Fibroblast of pulmonary artery (primary cell): ENCODE results near the gene GRID2.
A peak's percentile ranks its signal among the peaks of the same experiment; 100 is the strongest.
"Not testable (repeated sequence)": the region's sequence is repeated elsewhere in the genome, so short reads cannot be mapped to it uniquely, and the experiment has no call there.

Source experiments
- DNase-seq: peaks from one replicate; pipeline ENCODE4 v3.0.0-alpha.2; 2010; ENCODE audit warnings: low read depth
- H3K4me3 ChIP-seq: replicated peaks from 2 replicates; pipeline ENCODE4 v1.5.1; 2011; ENCODE audit warnings: low read depth, mild to moderate bottlenecking, control low read depth, low read length, moderate library complexity
- TF ChIP-seq, protein P1 (sequence below): IDR thresholded peaks from 2 replicates; pipeline ENCODE4 v1.5.1; 2011; ENCODE audit warnings: mild to moderate bottlenecking, control low read depth, low read length, inconsistent platforms; ENCODE audit errors: missing control alignments

The GRID2 gene

DNA sequence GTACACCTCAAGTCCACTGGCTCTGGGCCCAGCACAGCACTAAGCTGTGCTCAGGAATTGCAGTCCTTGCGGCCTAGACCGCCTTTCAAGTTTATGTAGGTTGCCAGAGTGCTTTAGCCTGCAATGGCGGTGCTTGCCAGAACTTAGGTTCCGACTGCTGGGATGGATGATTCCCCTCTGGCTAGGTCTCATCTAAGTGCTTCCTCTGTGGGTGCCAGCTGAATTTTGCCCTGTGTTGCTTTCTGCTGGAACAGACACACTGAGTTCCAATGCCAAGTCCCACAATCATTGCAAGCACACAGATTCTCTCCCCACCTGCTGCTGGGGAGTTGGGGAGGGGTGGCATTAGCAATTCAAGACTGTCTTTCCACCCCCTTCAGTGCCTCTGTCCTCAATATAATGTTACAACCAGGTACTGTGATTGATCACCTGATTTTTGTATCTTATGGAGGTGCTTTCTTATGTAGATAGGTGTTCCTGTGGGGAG lies 129.5 kb downstream of the GRID2 start:
- no peak overlapping the region for H3K4me3 ChIP-seq

DNA sequence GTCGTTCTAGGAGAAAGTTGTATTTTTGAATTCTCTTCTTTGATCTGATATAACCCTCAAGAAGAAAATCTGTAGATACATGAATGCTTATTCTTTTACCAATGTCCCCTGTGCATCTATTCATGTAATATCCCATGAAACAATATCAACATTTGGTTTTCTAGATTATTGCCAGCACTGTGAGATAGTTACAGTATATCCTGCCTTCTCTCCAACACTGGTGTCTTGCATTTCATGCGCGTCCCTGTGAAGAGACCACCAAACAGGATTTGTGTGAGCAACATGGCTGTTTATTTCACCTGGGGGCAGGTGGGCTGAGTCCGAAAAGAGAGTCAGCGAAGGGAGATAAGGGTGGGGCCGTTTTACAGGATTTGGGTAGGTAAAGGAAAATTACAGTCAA lies 135.0 kb downstream of the GRID2 start:
- not testable (repeated sequence) for DNase-seq

More for the DNA sequence above, 129.5 kb downstream of the GRID2 start:
- no peak for DNase-seq
- TF ChIP-seq, protein P1, sequence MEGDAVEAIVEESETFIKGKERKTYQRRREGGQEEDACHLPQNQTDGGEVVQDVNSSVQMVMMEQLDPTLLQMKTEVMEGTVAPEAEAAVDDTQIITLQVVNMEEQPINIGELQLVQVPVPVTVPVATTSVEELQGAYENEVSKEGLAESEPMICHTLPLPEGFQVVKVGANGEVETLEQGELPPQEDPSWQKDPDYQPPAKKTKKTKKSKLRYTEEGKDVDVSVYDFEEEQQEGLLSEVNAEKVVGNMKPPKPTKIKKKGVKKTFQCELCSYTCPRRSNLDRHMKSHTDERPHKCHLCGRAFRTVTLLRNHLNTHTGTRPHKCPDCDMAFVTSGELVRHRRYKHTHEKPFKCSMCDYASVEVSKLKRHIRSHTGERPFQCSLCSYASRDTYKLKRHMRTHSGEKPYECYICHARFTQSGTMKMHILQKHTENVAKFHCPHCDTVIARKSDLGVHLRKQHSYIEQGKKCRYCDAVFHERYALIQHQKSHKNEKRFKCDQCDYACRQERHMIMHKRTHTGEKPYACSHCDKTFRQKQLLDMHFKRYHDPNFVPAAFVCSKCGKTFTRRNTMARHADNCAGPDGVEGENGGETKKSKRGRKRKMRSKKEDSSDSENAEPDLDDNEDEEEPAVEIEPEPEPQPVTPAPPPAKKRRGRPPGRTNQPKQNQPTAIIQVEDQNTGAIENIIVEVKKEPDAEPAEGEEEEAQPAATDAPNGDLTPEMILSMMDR = no peak

DNA sequence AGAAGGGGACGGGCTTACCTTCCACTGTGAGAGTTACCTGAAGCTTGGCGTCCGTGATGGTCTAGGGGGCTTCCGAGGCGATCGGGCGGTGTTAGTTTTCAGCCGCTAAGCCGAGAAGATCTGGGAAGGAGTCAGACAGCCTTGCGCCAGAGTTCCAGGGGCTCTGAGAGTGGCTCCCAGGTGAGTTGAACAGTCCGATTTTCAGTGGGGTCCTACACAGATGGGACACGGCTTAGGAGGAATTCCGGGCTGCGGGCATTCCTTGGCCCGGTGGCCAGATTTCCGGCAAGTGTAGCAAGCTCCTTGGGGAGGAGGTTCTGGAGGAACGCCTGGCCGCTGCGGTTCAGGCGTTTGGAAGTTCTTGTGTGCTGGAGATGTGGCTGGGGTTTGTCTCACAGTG lies 138.4 kb downstream of the GRID2 start:
- not testable (repeated sequence) for H3K4me3 ChIP-seq

More for the DNA sequence above, 135.0 kb downstream of the GRID2 start:
- not testable (repeated sequence) for H3K4me3 ChIP-seq

DNA sequence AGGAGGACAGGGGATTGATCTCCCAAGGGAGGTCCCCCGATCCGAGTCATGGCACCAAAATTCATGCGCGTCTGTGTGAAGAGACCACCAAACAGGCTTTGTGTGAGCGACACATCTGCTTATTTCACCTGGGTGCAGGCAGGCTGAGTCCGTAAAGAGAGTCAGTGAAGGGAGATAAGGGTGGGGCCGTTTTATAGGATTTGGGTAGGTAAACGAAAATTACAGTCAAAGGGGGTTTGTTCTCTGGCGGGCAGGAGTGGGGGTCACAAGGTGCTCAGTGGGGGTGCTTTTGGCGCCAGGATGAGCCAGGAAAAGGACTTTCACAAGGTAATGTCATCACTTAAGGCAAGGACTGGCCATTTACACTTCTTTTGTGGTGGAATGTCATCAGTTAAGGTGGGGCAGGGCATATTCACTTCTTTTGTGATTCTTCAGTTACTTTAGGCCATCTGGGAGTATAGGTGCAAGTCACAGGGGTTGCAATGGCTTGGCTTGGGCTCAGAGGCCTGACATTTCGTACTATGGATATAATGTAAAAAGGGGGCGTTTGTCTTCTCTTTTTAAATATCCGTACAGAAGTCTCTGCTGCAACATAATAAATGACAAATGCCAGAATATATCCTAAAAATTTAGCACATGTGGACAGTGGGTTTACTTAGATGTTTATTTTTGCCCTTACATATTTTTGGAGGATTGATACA lies 140.5 kb downstream of the GRID2 start:
- H3K4me3 ChIP-seq, DNase-seq: not testable (repeated sequence)

More for the DNA sequence above, 138.4 kb downstream of the GRID2 start:
- DNase-seq = not testable (repeated sequence)

DNA sequence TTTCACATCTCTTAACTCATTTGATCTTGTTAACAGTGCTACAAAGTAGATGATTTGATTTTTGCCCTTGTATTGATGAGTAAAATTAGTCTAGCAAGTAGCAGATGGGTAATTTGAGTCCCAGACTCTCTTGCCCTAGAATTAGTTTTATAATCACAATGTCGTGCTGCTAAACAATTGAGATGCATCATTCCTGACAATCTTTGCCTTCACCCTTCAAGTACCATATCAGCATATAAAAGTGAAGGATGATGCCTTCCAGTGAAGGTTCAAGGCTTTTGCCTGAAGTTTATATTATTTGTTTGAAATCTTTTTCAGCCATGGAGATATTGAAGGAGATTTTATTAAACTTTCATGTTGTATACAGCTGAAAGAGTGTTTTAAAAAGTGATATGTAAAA lies 141.4 kb downstream of the GRID2 start:
- TF ChIP-seq, protein P1 = no peak
- no peak overlapping the region for H3K4me3 ChIP-seq
- DNase-seq = no peak

DNA sequence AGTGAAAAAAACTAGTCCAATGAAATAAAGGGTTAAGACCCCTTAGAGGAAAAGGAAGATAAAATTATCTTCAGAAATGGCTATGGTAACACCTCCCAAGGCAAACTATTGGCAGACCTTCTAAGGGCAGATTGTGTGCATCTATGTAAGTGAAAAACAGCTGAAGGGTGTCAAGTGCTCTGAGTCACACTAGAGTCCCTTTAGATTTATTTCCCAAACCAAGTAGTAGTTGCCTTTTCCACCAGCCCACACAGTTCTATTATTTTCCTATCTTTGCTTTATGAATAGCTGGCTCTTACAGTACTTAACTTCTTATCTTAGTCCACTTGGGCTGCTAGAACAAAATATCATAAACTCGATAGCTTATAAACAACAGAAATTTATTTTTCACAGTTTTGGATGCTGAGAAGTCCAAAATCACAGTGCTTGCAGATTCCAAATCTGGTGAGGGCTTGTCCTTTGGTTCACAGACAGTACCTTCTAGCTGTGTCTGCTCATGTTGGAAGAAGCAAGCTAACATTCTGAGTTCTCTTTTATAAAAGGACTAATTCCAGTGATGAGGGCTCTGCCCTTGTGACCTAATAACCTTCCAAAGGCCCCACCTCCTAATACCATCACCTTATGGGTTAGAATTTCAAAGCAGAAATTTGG lies 143.6 kb downstream of the GRID2 start:
- H3K4me3 ChIP-seq = no peak overlapping the region
- DNase-seq = peak; percentile 31
- TF ChIP-seq, protein P1 = no peak

DNA sequence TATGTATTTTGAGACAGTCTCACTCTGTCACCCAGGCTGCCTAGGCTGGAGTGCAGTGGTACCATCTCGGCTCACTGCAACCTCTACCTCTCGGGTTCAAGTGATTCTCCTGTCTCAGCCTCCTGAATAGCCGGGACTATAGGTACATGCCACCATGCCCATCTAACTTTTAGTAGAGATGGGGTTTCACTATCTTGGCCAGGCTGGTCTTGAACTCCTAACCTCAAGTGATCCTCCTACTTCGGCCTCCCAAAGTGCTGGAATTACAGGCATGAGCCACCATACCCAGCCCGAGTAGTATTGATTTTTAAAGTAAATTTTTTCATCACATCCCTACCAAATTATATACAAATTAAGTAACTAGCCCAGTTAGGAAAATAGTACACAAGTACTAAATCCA lies 144.4 kb downstream of the GRID2 start:
- not testable (repeated sequence) for DNase-seq, H3K4me3 ChIP-seq

DNA sequence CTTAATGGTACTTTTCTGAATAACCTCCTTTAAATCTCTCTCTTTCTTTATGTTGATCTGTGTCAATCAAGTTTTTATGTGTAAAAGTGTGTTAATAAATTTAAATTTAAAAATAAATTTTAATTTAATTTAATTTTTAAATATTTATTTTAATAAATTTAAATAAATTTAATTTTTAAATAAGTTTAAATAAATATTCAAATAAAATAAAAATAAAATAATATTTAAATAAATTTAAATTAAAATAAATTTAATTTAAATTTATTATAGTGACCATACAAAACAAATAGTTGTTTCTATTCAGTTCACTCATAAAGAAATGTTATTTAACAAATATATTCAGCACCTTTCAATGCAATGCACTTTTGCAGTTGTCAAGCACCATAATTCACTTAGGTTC lies 146.9 kb downstream of the GRID2 start:
- no peak overlapping the region for H3K4me3 ChIP-seq
- TF ChIP-seq, protein P1 = no peak

DNA sequence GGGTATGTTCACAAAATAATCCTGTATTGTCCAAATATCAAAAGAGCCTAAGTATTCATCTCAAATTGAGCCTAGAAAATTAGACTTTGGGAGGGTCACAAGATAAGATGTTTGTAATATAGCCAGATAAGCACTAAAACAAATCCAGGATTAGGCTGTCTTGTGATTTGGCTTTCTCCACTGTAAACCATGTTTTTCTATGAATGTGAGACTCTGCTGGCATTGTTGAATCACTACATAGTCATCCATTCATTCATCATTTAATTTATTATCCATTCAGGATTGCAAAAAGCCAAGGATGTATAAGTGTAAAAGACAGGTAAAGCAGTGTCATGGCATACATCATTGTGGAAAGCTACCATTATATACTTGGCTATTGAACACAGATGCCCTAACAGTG lies 148.0 kb downstream of the GRID2 start:
- TF ChIP-seq, protein P1 = no peak
- no peak for DNase-seq
- no peak overlapping the region for H3K4me3 ChIP-seq

More for the DNA sequence above, 146.9 kb downstream of the GRID2 start:
- DNase-seq = no peak

DNA sequence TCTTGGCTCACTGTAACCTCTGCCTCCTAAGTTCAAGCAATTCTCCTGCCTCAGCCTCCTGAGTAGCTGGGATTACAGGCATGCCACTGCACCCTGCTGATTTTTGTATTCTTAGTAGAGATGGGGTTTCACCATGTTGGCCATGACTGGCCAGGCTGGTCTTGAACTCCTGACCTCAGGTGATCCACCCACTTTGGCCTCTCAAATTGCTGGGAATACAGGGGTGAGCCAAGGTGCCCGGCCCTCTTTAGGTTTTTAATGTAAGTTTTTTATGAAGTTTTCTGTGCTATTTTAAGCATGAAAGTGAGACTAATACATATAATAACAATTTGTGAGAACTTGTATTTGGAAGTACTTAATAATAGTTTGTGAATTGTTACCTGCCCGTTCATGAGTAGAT lies 148.6 kb downstream of the GRID2 start:
- H3K4me3 ChIP-seq, DNase-seq: not testable (repeated sequence)
